ENCODE data around the gene HOXB5. TPM values are rescaled to one million over a fixed set of nuclear protein-coding genes. Genes with fewer than 3 reads are reported as not detected.
A peak's percentile ranks its signal among the peaks of the same experiment; 100 is the strongest.

The HOXB5 gene
- 0.39 and 0.73 TPM in 2 replicates for total RNA-seq

GRCh38 chr17:48593126-48593829, at the start of gene HOXB5:
TSS of gene HOXB5 (minus strand) at chr17:48593779. CDS start at chr17:48593682, 97 bp downstream.

DNA sequence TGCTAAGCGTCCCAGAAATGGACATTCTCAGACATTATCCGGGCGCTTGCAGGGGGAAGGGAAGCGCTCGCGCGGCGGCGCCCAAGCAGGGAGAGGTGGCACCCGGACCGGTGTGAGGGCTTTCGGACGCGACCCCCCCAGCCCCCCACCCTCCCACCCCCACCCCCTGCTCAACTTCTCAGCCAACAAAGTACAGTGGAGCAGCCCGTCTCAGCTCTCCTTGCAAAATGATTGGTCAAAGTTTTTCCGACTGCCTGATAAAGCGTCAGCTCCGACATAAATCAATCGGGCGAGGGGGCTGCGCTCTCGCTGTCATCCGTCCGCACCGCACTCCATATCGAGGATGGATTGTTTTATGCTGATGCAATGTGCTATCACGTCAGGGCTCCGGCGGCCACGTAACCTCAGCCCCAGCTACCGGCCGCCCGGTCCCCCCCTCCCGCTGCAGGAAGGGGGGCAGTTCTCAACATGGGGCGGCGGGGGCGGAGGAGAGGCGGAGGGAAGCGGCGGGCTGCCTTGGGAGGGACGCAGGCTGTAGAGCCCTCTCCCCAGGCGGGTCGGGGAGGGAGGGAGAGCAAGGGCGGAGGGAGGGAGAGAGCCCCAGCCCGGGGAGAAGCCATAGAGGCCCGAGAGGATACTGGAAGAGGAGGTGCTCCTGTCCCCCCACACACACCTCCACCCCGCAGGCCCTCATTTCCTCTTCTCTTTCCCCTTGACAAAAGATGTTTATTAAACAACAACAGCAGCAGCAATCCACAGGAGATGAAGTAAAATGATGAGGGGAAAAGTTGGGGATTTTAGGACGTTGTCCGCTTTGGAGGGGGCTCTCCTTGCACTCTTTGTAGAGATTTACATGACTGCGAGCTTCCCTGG, 32.9 kb upstream of the HOXB5 start, which contains the start of gene HOXB9:
HOXB9 (minus strand) TSS at position 114 of the 873 bp plus-strand sequence; CDS start at position 25, 89 bp downstream.

GRCh38 chr17:48615047-48615962, 21.7 kb upstream of the HOXB5 start, which contains the start of gene HOXB8:
TSS of gene HOXB8 (minus strand) at chr17:48615292. CDS start at chr17:48614704, 588 bp downstream.

GRCh38 chr17:48610282-48611211, 17.0 kb upstream of the HOXB5 start, which contains the start of gene HOXB7:
TSS of gene HOXB7 (minus strand) at chr17:48611017. CDS start at chr17:48610918, 99 bp downstream.

DNA sequence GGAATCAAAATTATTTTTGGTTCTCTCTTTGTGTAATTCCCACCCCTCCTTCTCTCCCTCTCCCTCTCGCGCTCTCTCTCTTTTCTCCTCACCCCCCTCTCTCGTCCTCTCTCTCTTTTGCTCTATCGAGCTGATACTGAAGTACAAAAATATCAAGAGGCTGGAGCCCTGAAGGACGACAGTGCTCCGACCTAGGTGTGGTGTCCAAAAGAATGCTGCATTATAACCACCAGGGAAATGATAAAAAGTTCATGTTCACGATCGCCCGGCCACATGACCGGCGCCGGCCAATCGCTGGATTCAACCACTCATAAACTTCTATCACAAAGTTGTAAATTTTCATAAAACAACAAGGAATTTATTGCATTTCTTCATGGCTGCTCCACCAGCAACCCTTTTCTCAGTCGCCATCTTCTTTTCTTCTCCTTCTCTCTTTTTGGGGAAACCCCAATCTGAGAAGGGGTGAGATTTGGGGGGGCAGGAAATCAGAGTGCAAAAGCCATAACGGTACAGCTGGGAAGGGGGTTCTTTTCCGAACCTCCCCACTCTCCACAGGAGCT, 11.3 kb upstream of the HOXB5 start, which contains the start of gene HOXB6:
HOXB6 (minus strand) TSS at position 217 of the 560 bp plus-strand sequence. CDS start 6,836 bp downstream, outside the sequence.

DNA sequence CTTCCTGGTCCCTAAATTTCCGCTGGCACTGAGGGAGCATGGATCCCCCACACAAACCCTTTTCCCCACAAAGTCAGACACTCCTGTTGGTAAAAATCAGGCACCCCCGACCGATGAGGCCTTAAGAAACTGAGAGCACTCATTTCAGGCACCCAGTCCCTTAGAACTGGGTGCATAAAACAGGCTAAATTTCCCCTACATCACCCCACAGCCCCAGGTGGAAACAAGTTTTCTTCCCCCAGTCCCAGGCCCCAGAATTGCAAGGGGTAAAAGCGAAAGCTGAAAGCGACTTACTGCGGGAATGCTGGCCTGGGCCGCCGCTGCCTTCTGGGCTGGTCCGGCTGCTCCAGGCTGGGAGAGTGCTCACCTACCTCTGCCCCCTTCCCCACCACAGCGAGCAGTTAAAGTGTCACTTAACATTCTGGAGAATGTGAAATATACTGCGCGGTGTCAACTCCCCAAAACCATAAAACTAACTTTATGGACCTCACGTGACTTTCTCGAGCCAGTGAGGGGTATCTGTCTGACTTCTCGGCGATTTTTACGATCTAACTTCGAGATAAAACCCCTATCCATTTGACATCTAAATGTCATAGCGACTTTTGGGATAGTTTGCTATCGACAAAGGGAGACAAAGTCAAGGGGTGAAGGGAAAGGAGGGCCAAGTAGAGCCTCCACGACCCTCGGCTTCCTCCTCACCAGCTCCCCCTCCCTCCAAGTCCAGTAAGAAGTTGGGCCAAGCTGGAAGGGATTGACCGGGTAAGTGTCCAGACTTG, 3.6 kb downstream of the HOXB5 start, which contains the start of gene HOXB3:
HOXB3 (minus strand) TSS at position 411 of the 776 bp plus-strand sequence. CDS start 37,767 bp downstream, outside the sequence.

GRCh38 chr17:48577946-48578615, 15.5 kb downstream of the HOXB5 start, which contains the start of gene HOXB4:
TSS of gene HOXB4 (minus strand) at chr17:48578350. CDS start at chr17:48578319, 31 bp downstream.

GRCh38 chr17:48545022-48545375, 48.6 kb downstream of the HOXB5 start, which contains the start of gene HOXB2:
TSS of gene HOXB2 (minus strand) at chr17:48545109. CDS start at chr17:48544911, 198 bp downstream.

Small RNA genes within 50 kb of the gene (small RNA-seq; reads per million reads assigned to genes)
- gene MIR196A1, result 2.9 reads per million, percentile 86 among the genes with 10 or more reads in this experiment

Other genes with a start within 250 kb of the HOXB5 start
- gene SKAP1, start 163.6 kb downstream of the HOXB5 start, total RNA-seq, result not detected in 2 replicates
- not detected in 2 replicates for gene HOXB1, start 62.8 kb downstream of the HOXB5 start, total RNA-seq
- gene HOXB2, start 48.7 kb downstream of the HOXB5 start, total RNA-seq, result 5.9 and 10.8 TPM in 2 replicates
- gene HOXB4, start 15.4 kb downstream of the HOXB5 start, total RNA-seq, result 3.3 and 4.7 TPM in 2 replicates
- gene HOXB3, start 3.5 kb downstream of the HOXB5 start, total RNA-seq, result 5.1 and 9.8 TPM in 2 replicates
- gene HOXB6, start 11.2 kb upstream of the HOXB5 start, total RNA-seq, result 8.8 and 11.0 TPM in 2 replicates
- 3.5 and 4.0 TPM in 2 replicates for gene HOXB7, start 17.2 kb upstream of the HOXB5 start, total RNA-seq
- gene HOXB8, start 21.5 kb upstream of the HOXB5 start, total RNA-seq, result 0.20 and 1.5 TPM in 2 replicates
- gene HOXB9, start 32.6 kb upstream of the HOXB5 start, total RNA-seq, result 0.37 TPM in 1 of 2 replicates, not detected in the other
- gene PRAC1, start 128.7 kb upstream of the HOXB5 start, total RNA-seq, result not detected in 2 replicates
- not detected in 2 replicates for gene PRAC2, start 129.4 kb upstream of the HOXB5 start, total RNA-seq
- under 0.01 TPM in 1 of 2 replicates, not detected in the other for gene HOXB13, start 135.0 kb upstream of the HOXB5 start, total RNA-seq
- not detected in 2 replicates for gene TTLL6, start 223.4 kb upstream of the HOXB5 start, total RNA-seq
- 61.8 and 64.3 TPM in 2 replicates for gene CALCOCO2, start 237.3 kb upstream of the HOXB5 start, total RNA-seq